Measurements from ENCODE around the gene WASF3. TPM values are rescaled to one million over a fixed set of nuclear protein-coding genes. Genes with fewer than 3 reads are reported as not detected.

Gene WASF3
- total and polyA plus RNA-seq, 2 experiments from 2014 or later, result 9.9 to 20.7 TPM

GRCh38 chr13:26695360-26695705, 137.8 kb downstream of the WASF3 start:
- H3K4me1 Mint-ChIP-seq, result peaks cover 19% of the 10 kb centered on the region
- H3K4me1 ChIP-seq (ENCODE audit: insufficient read depth), result no peaks in the 10 kb centered on the region
- no peaks in the 10 kb centered on the region for H3F3A ChIP-seq (replicated peaks; ENCODE audit: low read depth)
- no peak overlapping the region for H3K27ac ChIP-seq (ENCODE audit: low read depth)
- H3K4me3 ChIP-seq, result no peak overlapping the region
- DNase-seq (ENCODE audit: low spot score) (no peak), ATAC-seq (no peak)
- no peaks in the 10 kb centered on the region for H4K20me1 ChIP-seq (replicated peaks; ENCODE audit: insufficient read depth)
- H3K9me2 ChIP-seq (ENCODE audit: insufficient read depth), result no peaks in the 10 kb centered on the region
- H3K27me3 Mint-ChIP-seq (ENCODE audit: insufficient read depth, low read depth, poor library complexity), result peaks cover 12% of the 10 kb centered on the region
- no peak overlapping the region for H3K4me2 ChIP-seq
- H3K36me3 ChIP-seq (ENCODE audit: insufficient read depth), result no peaks in the 10 kb centered on the region
- H3K36me3 Mint-ChIP-seq (ENCODE audit: low read depth), result peaks cover 8% of the 10 kb centered on the region; the same call in 1 of the 3 replicates
- H3K27me3 ChIP-seq (ENCODE audit: insufficient read depth), result 0 out of 2 replicates have a peak, but pooled peaks cover 3% of the 10 kb centered on the region
- H2AFZ ChIP-seq, result no peak overlapping the region
- H3K27ac Mint-ChIP-seq, result no peak overlapping the region
- peaks cover 2% of the 10 kb centered on the region; the same call in 2 of the 3 replicates for H3K9me3 Mint-ChIP-seq
- no peak overlapping the region for H3K4me3 Mint-ChIP-seq
- H3K79me2 ChIP-seq (replicated peaks; ENCODE audit: insufficient read depth), result no peaks in the 10 kb centered on the region
- TF ChIP-seq REST (IDR thresholded peaks at IDR 0.05; ENCODE audit: unreplicated experiment), result no peak
- no peak for TF ChIP-seq CREB1 (CRISPR knock-in tag; IDR thresholded peaks at IDR 0.05; ENCODE audit: low read depth)
- no peak for TF ChIP-seq EZH2 (IDR thresholded peaks at IDR 0.05; ENCODE audit: low read depth, unreplicated experiment)
- TF ChIP-seq NANOG (IDR thresholded peaks at IDR 0.05; ENCODE audit: borderline replicate concordance), result no peak
- no peak for TF ChIP-seq ZNF462 (CRISPR knock-in tag; IDR thresholded peaks at IDR 0.05)
- TF ChIP-seq CTCF (conservative IDR thresholded peaks at IDR 0.05; ENCODE audit: low read depth in 2 of 2), result no peak; a peak in 1 of 4 replicates
- no peak for TF ChIP-seq ZNF331 (CRISPR knock-in tag; IDR thresholded peaks at IDR 0.05; ENCODE audit: low read depth)

Data from GM23338 (cell line).